ENCODE measurements around the gene STEAP2. TPM values are rescaled to one million over a fixed set of nuclear protein-coding genes. Genes with fewer than 3 reads are reported as not detected.

STEAP2 gene
- total RNA-seq, 2 donors from 2014 or later, result 4.0 to 11.0 TPM

DNA sequence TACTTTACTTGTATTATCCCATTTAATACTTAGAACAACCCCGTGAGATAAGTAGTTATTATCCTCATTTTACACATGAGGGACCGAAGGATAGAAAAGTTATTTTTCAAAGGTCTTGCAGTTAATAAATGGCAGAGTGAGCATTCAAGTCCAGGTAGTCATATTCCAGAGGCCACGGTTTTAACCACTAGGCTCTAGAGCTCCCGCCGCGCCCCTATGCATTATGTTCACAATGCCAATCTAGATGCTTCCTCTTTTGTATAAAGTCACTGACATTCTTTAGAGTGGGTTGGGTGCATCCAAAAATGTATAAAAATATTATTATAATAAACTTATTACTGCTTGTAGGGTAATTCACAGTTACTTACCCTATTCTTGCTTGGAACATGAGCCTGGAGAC is 22.0 kb downstream of the STEAP2 start:
- Histone ChIP-seq H3K9ac (ENCODE audit: extremely low read depth, low read length, poor library complexity, severe bottlenecking) (no peak overlapping the region), H3K9me3 (ENCODE audit: control insufficient read depth, low read length) (no peaks in the 10 kb centered on the region), H3K36me3 (ENCODE audit: control insufficient read depth, insufficient read depth, low read length) (no peaks in the 10 kb centered on the region), H3K27ac (ENCODE audit: low read depth, low read length) (no peak overlapping the region), H3K4me1 (ENCODE audit: control insufficient read depth, insufficient read depth, low read length) (peaks cover 2% of the 10 kb centered on the region), H3K27me3 (ENCODE audit: control insufficient read depth, insufficient read depth, low read length, poor library complexity, severe bottlenecking) (no peaks in the 10 kb centered on the region), H3K4me3 (ENCODE audit: low read length) (no peak overlapping the region)
- Mint-ChIP-seq H3K9me3 (no peaks in the 10 kb centered on the region), H3K4me3 (no peak overlapping the region), H3K27ac (no peak overlapping the region), H3K36me3 (ENCODE audit: low read depth) (no peaks in the 10 kb centered on the region), H3K27me3 (ENCODE audit: insufficient read depth) (no peaks in the 10 kb centered on the region), H3K4me1 (peaks cover under 1% of the 10 kb centered on the region)
- DNase-seq, result no peak
- 85 to 97% methylated on average over 2 to 6 of the region's 6 CpGs for WGBS, 2 experiments (ENCODE audit: insufficient coverage in 1 of 2, insufficient read length in 1 of 2)
- TF ChIP-seq, protein P1, sequence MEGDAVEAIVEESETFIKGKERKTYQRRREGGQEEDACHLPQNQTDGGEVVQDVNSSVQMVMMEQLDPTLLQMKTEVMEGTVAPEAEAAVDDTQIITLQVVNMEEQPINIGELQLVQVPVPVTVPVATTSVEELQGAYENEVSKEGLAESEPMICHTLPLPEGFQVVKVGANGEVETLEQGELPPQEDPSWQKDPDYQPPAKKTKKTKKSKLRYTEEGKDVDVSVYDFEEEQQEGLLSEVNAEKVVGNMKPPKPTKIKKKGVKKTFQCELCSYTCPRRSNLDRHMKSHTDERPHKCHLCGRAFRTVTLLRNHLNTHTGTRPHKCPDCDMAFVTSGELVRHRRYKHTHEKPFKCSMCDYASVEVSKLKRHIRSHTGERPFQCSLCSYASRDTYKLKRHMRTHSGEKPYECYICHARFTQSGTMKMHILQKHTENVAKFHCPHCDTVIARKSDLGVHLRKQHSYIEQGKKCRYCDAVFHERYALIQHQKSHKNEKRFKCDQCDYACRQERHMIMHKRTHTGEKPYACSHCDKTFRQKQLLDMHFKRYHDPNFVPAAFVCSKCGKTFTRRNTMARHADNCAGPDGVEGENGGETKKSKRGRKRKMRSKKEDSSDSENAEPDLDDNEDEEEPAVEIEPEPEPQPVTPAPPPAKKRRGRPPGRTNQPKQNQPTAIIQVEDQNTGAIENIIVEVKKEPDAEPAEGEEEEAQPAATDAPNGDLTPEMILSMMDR (conservative IDR thresholded peaks at IDR 0.05), result no peak

GRCh38 chr7:90236721-90237289 is 25.3 kb downstream of the STEAP2 start:
- Mint-ChIP-seq H3K27ac (no peak overlapping the region), H3K4me1 (peaks cover under 1% of the 10 kb centered on the region), H3K4me3 (no peak overlapping the region), H3K27me3 (ENCODE audit: insufficient read depth) (peaks cover 3% of the 10 kb centered on the region), H3K36me3 (ENCODE audit: low read depth) (no peaks in the 10 kb centered on the region), H3K9me3 (no peaks in the 10 kb centered on the region)
- no peaks in the 10 kb centered on the region for H3K36me3 ChIP-seq (ENCODE audit: control insufficient read depth, insufficient read depth, low read length)
- H3K9me3 ChIP-seq (ENCODE audit: control insufficient read depth, low read length), result no peaks in the 10 kb centered on the region
- no peaks in the 10 kb centered on the region for H3K27me3 ChIP-seq (ENCODE audit: control insufficient read depth, insufficient read depth, low read length, poor library complexity, severe bottlenecking)
- 100% methylated on average over 1 of the region's 1 CpG for WGBS, 2 experiments (ENCODE audit: insufficient coverage in 1 of 2, insufficient read length in 1 of 2)
- no peak overlapping the region for H3K4me3 ChIP-seq (ENCODE audit: low read length)
- no peak overlapping the region for H3K9ac ChIP-seq (ENCODE audit: extremely low read depth, low read length, poor library complexity, severe bottlenecking)
- no peak overlapping the region for H3K27ac ChIP-seq (ENCODE audit: low read depth, low read length)
- H3K4me1 ChIP-seq (ENCODE audit: control insufficient read depth, insufficient read depth, low read length), result no peaks in the 10 kb centered on the region
- DNase-seq, result no peak
- TF ChIP-seq, protein P1 (conservative IDR thresholded peaks at IDR 0.05), result no peak

GRCh38 chr7:90238022-90238421 is 26.5 kb downstream of the STEAP2 start:
- H3K4me1 Mint-ChIP-seq, result peaks cover 11% of the 10 kb centered on the region
- no peaks in the 10 kb centered on the region for H3K36me3 ChIP-seq (ENCODE audit: control insufficient read depth, insufficient read depth, low read length)
- WGBS, 2 experiments (ENCODE audit: insufficient coverage in 1 of 2, insufficient read length in 1 of 2), result 93% methylated on average over 2 of the region's 2 CpGs; no CpG with 5 or more reads in 1 of the 2 experiments
- H3K9me3 ChIP-seq (ENCODE audit: control insufficient read depth, low read length), result no peaks in the 10 kb centered on the region
- no peaks in the 10 kb centered on the region for H3K9me3 Mint-ChIP-seq
- no peak overlapping the region for H3K4me3 Mint-ChIP-seq
- no peak for DNase-seq
- no peaks in the 10 kb centered on the region for H3K36me3 Mint-ChIP-seq (ENCODE audit: low read depth)
- no peak overlapping the region for H3K27ac Mint-ChIP-seq
- no peak overlapping the region for H3K4me3 ChIP-seq (ENCODE audit: low read length)
- no peaks in the 10 kb centered on the region for H3K27me3 ChIP-seq (ENCODE audit: control insufficient read depth, insufficient read depth, low read length, poor library complexity, severe bottlenecking)
- no peak overlapping the region for H3K9ac ChIP-seq (ENCODE audit: extremely low read depth, low read length, poor library complexity, severe bottlenecking)
- H3K27ac ChIP-seq (ENCODE audit: low read depth, low read length), result no peak overlapping the region
- H3K4me1 ChIP-seq (ENCODE audit: control insufficient read depth, insufficient read depth, low read length), result no peaks in the 10 kb centered on the region
- H3K27me3 Mint-ChIP-seq (ENCODE audit: insufficient read depth), result peaks cover 9% of the 10 kb centered on the region
- TF ChIP-seq, protein P1 (conservative IDR thresholded peaks at IDR 0.05), result no peak
